Hepatocyte (in vitro differentiated cells): ENCODE data around the gene LIN28B.

Source experiments
- EZH2 ChIP-seq: fragments of 200-600 bp; sonication (generic); IDR thresholded peaks from 2 replicates; pipeline ENCODE4 v1.6.1; 2016; ENCODE audit warnings: antibody characterized with exemption, mild to moderate bottlenecking, borderline replicate concordance
- TF ChIP-seq, protein P1 (sequence below): fragments of 200-600 bp; sonication (generic); IDR thresholded peaks from 2 replicates; pipeline ENCODE4 v1.5.1; 2016; ENCODE audit warnings: antibody characterized with exemption, mild to moderate bottlenecking; ENCODE audit not compliant: poor library complexity

DNA sequence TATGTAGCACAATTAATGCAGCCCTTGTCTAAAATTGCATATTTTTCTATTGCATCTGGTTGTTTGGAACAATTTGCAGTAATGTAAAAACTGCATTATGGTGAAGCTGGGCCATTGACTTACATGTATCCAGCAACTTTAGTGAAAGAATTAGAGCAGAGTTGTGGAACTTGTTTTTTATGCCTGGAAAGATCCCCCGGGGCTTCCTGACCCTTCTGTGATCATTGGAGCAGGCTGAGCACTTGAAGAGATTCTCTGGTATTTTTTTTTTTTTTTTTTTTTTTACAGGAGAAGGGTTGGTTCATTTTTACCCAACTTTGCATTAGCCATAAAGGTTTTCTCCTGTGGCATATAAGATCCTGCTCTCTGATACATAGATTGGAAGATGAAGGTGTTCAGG, 45.0 kb downstream of the LIN28B start:
- TF ChIP-seq, protein P1, sequence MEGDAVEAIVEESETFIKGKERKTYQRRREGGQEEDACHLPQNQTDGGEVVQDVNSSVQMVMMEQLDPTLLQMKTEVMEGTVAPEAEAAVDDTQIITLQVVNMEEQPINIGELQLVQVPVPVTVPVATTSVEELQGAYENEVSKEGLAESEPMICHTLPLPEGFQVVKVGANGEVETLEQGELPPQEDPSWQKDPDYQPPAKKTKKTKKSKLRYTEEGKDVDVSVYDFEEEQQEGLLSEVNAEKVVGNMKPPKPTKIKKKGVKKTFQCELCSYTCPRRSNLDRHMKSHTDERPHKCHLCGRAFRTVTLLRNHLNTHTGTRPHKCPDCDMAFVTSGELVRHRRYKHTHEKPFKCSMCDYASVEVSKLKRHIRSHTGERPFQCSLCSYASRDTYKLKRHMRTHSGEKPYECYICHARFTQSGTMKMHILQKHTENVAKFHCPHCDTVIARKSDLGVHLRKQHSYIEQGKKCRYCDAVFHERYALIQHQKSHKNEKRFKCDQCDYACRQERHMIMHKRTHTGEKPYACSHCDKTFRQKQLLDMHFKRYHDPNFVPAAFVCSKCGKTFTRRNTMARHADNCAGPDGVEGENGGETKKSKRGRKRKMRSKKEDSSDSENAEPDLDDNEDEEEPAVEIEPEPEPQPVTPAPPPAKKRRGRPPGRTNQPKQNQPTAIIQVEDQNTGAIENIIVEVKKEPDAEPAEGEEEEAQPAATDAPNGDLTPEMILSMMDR, result no peak
- no peak for TF ChIP-seq EZH2
